GM21360 (cell line): ENCODE data around the gene WT1.

Source experiments
- ATAC-seq: cut with Tn5 transposase; IDR thresholded peaks from one replicate; pipeline ENCODE4 v1.9.1; 2021; ENCODE audit warnings: mild to moderate bottlenecking, moderate library complexity; ENCODE audit not compliant: unreplicated experiment

Gene WT1

GRCh38 chr11:32438866-32439489 lies 3.6 kb upstream of the WT1 start:
- ATAC-seq, result no peak

GRCh38 chr11:32438346-32438865 lies 3.1 kb upstream of the WT1 start:
- ATAC-seq, result no peak

GRCh38 chr11:32437495-32438345 lies 2.4 kb upstream of the WT1 start:
- ATAC-seq, result no peak

GRCh38 chr11:32436751-32437494 lies 1.6 kb upstream of the WT1 start:
- no peak for ATAC-seq

- ATAC-seq, result no peak
These were observed 807 bp upstream of the WT1 start for GRCh38 chr11:32435942-32436750.

GRCh38 chr11:32435152-32435480 lies 223 bp downstream of the WT1 start:
- no peak for ATAC-seq

- no peak for ATAC-seq
These were observed 785 bp downstream of the WT1 start for GRCh38 chr11:32434356-32435151.

GRCh38 chr11:32433914-32434355 lies 1.4 kb downstream of the WT1 start:
- ATAC-seq, result no peak

- ATAC-seq, result no peak
These were observed 2.0 kb downstream of the WT1 start for GRCh38 chr11:32433101-32433913.

- ATAC-seq, result no peak
These were observed 2.8 kb downstream of the WT1 start for GRCh38 chr11:32432565-32432964.

GRCh38 chr11:32430568-32431381 lies 4.6 kb downstream of the WT1 start:
- no peak for ATAC-seq

GRCh38 chr11:32429477-32429876 lies 5.9 kb downstream of the WT1 start:
- no peak for ATAC-seq

GRCh38 chr11:32428665-32429303 lies 6.6 kb downstream of the WT1 start:
- ATAC-seq, result no peak

GRCh38 chr11:32427935-32428664 lies 7.2 kb downstream of the WT1 start:
- no peak for ATAC-seq

GRCh38 chr11:32427616-32427934 lies 7.8 kb downstream of the WT1 start:
- ATAC-seq, result no peak

- ATAC-seq, result no peak
These were observed 8.3 kb downstream of the WT1 start for GRCh38 chr11:32426819-32427615.
